ENCODE measurements around the gene LENEP.

GRCh38 chr1:155000411-155000725, 7.0 kb downstream of the LENEP start:
- TF ChIP-seq CTCF (IDR thresholded peaks at IDR 0.05; ENCODE audit: low read length) (no peak), EZH2 (optimal IDR thresholded peaks at IDR 0.05; ENCODE audit: low read depth, low read length) (no peak), EZH2phosphoT487 (IDR thresholded peaks at IDR 0.05; ENCODE audit: low read length) (no peak)
